ENCODE data around the gene SNX15. TPM values are rescaled to one million over a fixed set of nuclear protein-coding genes. Genes with fewer than 3 reads are reported as not detected.
"Not testable (repeated sequence)": the region's sequence is repeated elsewhere in the genome, so short reads cannot be mapped to it uniquely, and the experiment has no call there.

Gene SNX15
- total RNA-seq (10 to 100 TPM; 15.6 to 21.7 (median 18.7) TPM), polyA plus RNA-seq (10 to 100 TPM; 26.7 to 66.5 (median 30.3) TPM)
- long read RNA-seq, donor 1, transcript SNX15-202 (8 exons, 1,939 nt): major isoform, 8 of 11 reads
- long read RNA-seq, donor 1, partial matches to known transcripts: 2 of 11 reads
- long read RNA-seq, donor 1, other reads (novel, unspliced or antisense): 1 of 11 reads
- long read RNA-seq, donor 2, transcript SNX15-202 (8 exons, 1,939 nt): major isoform, 26 of 29 reads
- long read RNA-seq, donor 2, partial matches to known transcripts: 1 of 29 reads
- long read RNA-seq, donor 2, other reads (novel, unspliced or antisense): 1 of 29 reads

- intact Hi-C loops (cut with DNase I): loop anchor here in 1 of 2 donors (5.0 kb wide), 1 partner anchor 100 kb away; no protein-coding TSS in a partner anchor
- Histone ChIP-seq H3K9me3 (no peaks in the 10 kb centered on the region), H3K4me3 (peak within 1 kb of the TSS; percentile 68), H3K27ac (peak within 1 kb of the TSS; percentile 84), H3K36me3 (ENCODE audit: insufficient read depth in 1 of 2, low read depth in 1 of 2) (peaks cover 0 to 10% of the 10 kb centered on the region in 2 donors), H3K4me1 (peaks cover 9% of the 10 kb centered on the region), H3K27me3 (ENCODE audit: insufficient read depth in 3 of 3, low read length in 2 of 3) (no peaks in the 10 kb centered on the region)
- WGBS, 3 donors: 0 to 1% (median 1%) methylated on average over 36 to 51 of the region's 51 CpGs
- DNase-seq (peak; percentile 94 to 96), ATAC-seq (peak; percentile 95 to 97 (median 96))
- TF ChIP-seq CTCF (IDR thresholded peaks at IDR 0.05): peak; percentile 77
These were observed at the start of gene SNX15 for GRCh38 chr11:65027213-65028067. Gene SNX15 (plus strand): TSS chr11:65027439. CDS start chr11:65027538, 99 bp downstream.

GRCh38 chr11:64983339-64983738 is 43.9 kb upstream of the SNX15 start:
- H3K4me1 ChIP-seq; H3K27me3 ChIP-seq (ENCODE audit: insufficient read depth in 3 of 3, low read length in 2 of 3); intact Hi-C loops (cut with DNase I); H3K36me3 ChIP-seq (ENCODE audit: insufficient read depth in 1 of 2, low read depth in 1 of 2); H3K27ac ChIP-seq; H3K9me3 ChIP-seq; DNase-seq; H3K4me3 ChIP-seq; ATAC-seq: not testable (repeated sequence)
- WGBS, 3 donors: 70 to 87% (median 86%) methylated on average over 4 to 5 of the region's 5 CpGs

- TF ChIP-seq CTCF (IDR thresholded peaks at IDR 0.05): no peak
- ATAC-seq: no peak
- peaks cover 0 to 7% of the 10 kb centered on the region in 2 donors for H3K36me3 ChIP-seq (ENCODE audit: insufficient read depth in 1 of 2, low read depth in 1 of 2)
- no peak for DNase-seq
- peaks cover 3% of the 10 kb centered on the region for H3K4me1 ChIP-seq
- no peaks in the 10 kb centered on the region for H3K9me3 ChIP-seq
- 80 to 85% (median 85%) methylated on average over 6 of the region's 6 CpGs for WGBS, 3 donors
- intact Hi-C loops (cut with DNase I): no loop called here
- H3K27me3 ChIP-seq (ENCODE audit: insufficient read depth in 3 of 3, low read length in 2 of 3): no peaks in the 10 kb centered on the region
- H3K4me3 ChIP-seq: no peak overlapping the region
- no peak overlapping the region for H3K27ac ChIP-seq
These were observed 39.0 kb upstream of the SNX15 start for GRCh38 chr11:64987998-64988854.

- H3K4me1 ChIP-seq: peaks cover 3% of the 10 kb centered on the region
- DNase-seq: peak in 1 of 2 donors; percentile 59
- 55 to 65% (median 62%) methylated on average over 13 of the region's 13 CpGs for WGBS, 3 donors
- H3K27me3 ChIP-seq (ENCODE audit: insufficient read depth in 3 of 3, low read length in 2 of 3): no peaks in the 10 kb centered on the region
- peak in 1 of 4 donors; percentile 28 for ATAC-seq
- peak overlapping the region; percentile 50 for H3K4me3 ChIP-seq
- TF ChIP-seq CTCF (IDR thresholded peaks at IDR 0.05): no peak
- H3K9me3 ChIP-seq: no peaks in the 10 kb centered on the region
- peaks cover 0 to 13% of the 10 kb centered on the region in 2 donors for H3K36me3 ChIP-seq (ENCODE audit: insufficient read depth in 1 of 2, low read depth in 1 of 2)
- H3K27ac ChIP-seq: peak overlapping the region; percentile 46
- intact Hi-C loops (cut with DNase I): no loop called here
These were observed 37.8 kb upstream of the SNX15 start for GRCh38 chr11:64989416-64989815.

Measured in psoas muscle (tissue), 8 donors.